MM.1S (cell line): Measurements from ENCODE around the gene PI4KB.

ENCODE experiments used
- EZH2 ChIP-seq: fragments of 300-600 bp; sonication (generic); optimal IDR thresholded peaks from 2 replicates; pipeline ENCODE3; 2017; ENCODE audit warnings: low read depth, mild to moderate bottlenecking, antibody characterized with exemption, low read length, mixed read lengths
- EZH2phosphoT487 ChIP-seq: fragments of 300-600 bp; sonication (generic); IDR thresholded peaks from 2 replicates; pipeline ENCODE4 v1.6.1; 2018; ENCODE audit warnings: antibody characterized with exemption, low read length
- TF ChIP-seq, protein P1 (sequence below): fragments of 300-600 bp; sonication (generic); IDR thresholded peaks from 2 replicates; pipeline ENCODE4 v1.5.1; 2016; ENCODE audit warnings: antibody characterized with exemption, low read length, mixed read lengths

GRCh38 chr1:151289080-151289935 is 37.9 kb downstream of the PI4KB start:
- TF ChIP-seq, protein P1, sequence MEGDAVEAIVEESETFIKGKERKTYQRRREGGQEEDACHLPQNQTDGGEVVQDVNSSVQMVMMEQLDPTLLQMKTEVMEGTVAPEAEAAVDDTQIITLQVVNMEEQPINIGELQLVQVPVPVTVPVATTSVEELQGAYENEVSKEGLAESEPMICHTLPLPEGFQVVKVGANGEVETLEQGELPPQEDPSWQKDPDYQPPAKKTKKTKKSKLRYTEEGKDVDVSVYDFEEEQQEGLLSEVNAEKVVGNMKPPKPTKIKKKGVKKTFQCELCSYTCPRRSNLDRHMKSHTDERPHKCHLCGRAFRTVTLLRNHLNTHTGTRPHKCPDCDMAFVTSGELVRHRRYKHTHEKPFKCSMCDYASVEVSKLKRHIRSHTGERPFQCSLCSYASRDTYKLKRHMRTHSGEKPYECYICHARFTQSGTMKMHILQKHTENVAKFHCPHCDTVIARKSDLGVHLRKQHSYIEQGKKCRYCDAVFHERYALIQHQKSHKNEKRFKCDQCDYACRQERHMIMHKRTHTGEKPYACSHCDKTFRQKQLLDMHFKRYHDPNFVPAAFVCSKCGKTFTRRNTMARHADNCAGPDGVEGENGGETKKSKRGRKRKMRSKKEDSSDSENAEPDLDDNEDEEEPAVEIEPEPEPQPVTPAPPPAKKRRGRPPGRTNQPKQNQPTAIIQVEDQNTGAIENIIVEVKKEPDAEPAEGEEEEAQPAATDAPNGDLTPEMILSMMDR, result no peak
- TF ChIP-seq EZH2phosphoT487 (no peak), EZH2 (no peak)
